ENCODE measurements around the gene FSIP1.
"Not testable (repeated sequence)": the region's sequence is repeated elsewhere in the genome, so short reads cannot be mapped to it uniquely, and the experiment has no call there.

FSIP1 gene

DNA sequence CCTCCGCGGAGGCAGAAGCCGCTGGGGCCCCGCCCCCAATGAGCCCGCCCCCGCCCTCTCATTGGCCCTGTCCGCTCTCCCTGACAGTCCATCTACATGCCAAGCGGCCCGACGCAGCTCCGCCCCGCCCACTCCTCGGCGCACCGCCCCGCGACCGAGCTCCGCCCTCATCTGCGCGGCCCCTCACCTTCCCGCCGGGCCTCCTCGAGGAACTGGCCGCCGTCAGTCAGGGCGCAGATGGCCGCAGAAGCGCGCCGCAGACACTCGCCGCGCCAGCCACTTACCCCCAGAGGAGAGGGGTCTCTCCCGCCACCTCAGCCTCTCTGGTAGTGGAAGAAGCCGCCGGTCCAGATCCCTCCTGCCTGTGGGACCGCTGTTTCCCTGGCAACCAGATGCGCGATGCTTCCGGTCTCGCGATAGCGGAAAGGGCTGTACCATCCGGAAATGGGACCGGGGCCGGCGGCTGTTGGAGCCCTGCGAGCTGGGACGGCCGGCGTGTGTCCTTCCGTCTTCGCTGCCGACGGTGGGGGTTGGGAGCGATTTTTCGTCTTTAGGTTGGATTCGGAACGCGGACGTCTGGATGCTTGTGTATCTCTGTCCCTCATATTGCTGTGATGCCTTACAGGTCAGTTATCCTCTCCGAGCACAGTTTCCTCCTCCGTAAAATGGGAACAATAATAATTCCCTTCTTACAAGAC, at the start of gene FSIP1:
Gene FSIP1, minus strand, starts transcription at position 401 of the 698 bp plus-strand sequence. CDS start 6,317 bp downstream, outside the sequence.
- DNase-seq (ENCODE audit: low read depth in 2 of 2): peak; percentile 94

GRCh38 chr15:39830166-39830565, 47.5 kb upstream of the FSIP1 start:
- no peak for DNase-seq (ENCODE audit: low read depth in 2 of 2)

DNA sequence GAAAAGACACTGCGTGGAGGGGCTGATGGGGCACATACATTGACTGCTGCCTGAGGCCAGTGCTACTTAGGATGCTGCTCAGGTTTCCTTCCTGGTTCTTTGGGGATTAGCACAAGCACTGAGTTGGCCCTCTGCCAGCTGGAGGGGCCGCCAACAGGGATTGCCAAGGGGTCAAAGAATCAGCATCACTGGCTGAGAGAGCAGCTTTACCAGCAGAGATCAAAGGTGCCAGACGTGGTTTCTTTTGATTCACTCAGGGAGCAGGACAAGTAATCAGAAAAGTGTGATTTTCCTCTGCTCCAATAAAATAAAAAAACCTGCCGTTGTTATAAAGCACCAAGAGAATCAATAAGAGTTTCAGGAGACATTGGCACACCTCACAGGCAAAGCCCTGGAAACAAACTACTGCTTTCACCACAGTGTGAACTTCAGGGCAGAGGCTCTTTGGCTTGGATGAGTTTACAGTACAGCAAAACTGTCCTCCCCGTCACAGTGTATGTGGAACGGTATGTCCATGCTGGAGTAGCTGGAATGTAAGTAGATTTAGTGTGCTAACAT, 45.8 kb upstream of the FSIP1 start:
- no peak for DNase-seq (ENCODE audit: low read depth in 2 of 2)

DNA sequence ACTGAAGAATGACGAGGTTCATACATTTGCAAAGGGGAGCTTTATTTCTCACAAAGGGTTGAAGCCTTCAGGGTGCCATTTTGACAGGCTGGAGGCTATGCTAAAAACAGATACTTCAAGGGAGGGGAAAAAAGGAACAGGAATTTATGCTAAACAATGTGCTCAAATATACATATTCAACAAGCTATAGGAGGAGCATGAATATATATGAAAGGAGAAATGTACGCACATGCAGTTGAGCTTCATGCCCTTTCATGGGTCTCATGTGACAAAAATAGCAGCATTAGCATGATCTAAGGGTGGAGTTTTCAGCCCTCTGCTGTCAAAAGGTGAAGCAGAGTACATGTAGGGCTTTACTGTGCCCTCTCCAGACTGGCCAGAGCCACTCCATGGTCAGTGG, 44.3 kb upstream of the FSIP1 start:
- no peak for DNase-seq (ENCODE audit: low read depth in 2 of 2)

GRCh38 chr15:39823634-39824033, 41.0 kb upstream of the FSIP1 start:
- DNase-seq (ENCODE audit: low read depth in 2 of 2): no peak

- DNase-seq (ENCODE audit: low read depth in 2 of 2): no peak
These were observed 37.5 kb upstream of the FSIP1 start for GRCh38 chr15:39820050-39820602.

DNA sequence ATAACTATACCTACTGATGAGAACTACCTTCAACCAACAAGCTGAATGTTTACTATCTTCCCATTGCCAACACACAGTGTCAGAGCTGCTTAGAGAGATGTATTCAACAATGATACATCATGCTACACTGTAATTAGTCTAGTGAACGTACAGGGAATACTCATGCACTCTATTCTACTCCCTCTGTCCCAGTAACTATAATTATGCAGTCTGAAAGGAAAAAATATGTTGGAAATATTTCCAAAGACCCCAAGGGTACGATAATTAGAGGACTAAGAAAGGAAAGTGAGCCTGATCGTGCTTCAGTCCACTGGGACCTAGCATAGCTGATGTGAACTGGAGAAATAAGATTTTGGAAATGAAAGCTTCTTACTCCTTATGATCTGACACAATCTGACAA, 36.9 kb upstream of the FSIP1 start:
- DNase-seq (ENCODE audit: low read depth in 2 of 2): no peak

DNA sequence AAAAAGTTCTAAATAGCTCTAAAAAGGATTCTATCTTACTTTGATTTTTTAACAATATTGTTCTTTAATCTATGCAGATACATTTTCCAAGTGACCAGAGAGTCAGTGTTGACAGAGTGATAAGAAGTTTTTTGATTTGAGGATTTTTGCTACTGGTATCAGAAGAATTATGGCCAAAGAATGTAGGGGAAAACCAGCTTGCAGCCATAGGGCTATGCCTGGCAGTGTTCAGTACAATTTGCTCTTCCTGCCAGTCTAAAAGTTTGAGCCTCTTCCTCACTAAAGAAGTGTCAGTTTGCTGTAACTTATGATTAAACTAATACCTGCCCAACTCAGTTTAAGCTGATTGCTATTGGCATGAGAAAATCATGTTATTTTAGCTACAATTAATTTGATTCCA, 35.3 kb upstream of the FSIP1 start:
- DNase-seq (ENCODE audit: low read depth in 2 of 2): no peak

DNA sequence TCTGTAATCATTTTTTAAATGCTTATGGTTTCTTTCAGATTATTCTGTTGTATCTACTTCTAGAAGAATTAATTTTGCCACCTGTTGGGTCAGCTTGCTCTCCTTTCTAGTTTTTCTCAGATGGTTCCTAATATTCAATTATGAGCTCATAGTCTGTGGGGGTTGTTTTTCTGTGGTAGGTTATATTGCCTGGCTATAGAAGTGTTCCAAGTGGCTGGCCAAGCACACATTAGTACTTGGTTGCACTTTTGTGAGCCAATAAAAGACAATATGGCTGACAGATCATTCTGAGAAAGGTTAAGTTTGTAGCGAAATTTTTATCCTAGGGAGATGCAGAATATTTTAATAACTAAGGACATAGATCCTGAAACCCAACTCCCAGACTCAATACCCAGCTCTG, 31.8 kb upstream of the FSIP1 start:
- DNase-seq (ENCODE audit: low read depth in 2 of 2): no peak

DNA sequence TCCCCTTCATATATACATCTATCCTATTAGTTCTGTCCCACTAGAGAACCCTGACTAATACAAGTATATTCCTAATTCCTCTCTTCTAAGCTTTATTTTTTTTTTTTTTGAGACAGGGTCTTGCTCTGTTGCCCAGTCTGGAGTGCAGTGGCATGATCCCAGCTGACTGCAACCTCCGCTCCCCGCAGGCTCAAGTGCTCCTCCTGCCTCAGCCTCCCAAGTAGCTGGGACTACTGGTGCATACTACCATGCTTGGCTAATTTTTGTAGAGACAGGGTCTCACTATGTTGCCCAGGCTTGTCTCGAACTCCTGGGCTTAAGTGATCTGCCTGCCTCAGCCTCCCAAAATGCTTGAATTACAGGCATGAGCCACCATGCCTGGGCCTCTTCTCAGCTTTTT, 30.0 kb upstream of the FSIP1 start:
- DNase-seq (ENCODE audit: low read depth in 2 of 2): not testable (repeated sequence)

- DNase-seq (ENCODE audit: low read depth in 2 of 2): no peak
These were observed 26.3 kb upstream of the FSIP1 start for GRCh38 chr15:39808909-39809308.

- DNase-seq (ENCODE audit: low read depth in 2 of 2): no peak
These were observed 25.1 kb upstream of the FSIP1 start for GRCh38 chr15:39807791-39808190.

GRCh38 chr15:39804026-39804425, 21.4 kb upstream of the FSIP1 start:
- DNase-seq (ENCODE audit: low read depth in 2 of 2): no peak

GRCh38 chr15:39803016-39803415, 20.4 kb upstream of the FSIP1 start:
- no peak for DNase-seq (ENCODE audit: low read depth in 2 of 2)

DNA sequence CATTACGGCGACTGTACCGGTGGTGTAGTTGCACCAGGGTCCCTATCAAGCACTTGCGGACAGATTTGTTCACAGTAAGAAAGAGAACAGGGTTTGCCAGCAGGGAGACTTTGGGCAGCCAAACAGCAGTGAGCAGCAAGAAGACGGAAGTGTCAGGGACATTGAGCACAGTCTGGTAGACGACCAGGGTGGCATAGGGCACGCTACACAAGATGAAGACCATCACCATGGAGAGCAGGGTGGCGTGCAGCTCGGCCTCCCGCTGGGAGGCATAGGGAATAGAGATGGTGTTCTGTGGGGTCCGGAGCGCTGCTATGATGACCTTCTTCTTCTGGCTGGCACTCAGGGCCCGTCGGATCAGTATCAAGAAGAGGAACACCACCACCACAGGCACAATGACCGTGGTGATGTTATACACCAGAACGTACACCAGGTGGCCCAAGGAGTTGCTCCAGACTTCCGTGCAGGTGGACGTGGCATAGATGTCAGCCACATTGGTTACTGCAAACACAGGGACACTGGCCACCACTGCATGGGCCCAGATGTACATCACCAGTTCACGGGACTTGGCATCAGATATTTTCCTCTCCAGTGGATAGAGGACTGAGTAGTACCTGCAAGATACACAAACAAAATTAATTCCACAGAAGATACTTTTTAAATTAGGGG, 19.1 kb upstream of the FSIP1 start:
- no peak for DNase-seq (ENCODE audit: low read depth in 2 of 2)

GRCh38 chr15:39799552-39800011, 16.9 kb upstream of the FSIP1 start:
- DNase-seq (ENCODE audit: low read depth in 2 of 2): no peak

- DNase-seq (ENCODE audit: low read depth in 2 of 2): no peak
These were observed 15.7 kb upstream of the FSIP1 start for GRCh38 chr15:39798382-39798781.

DNA sequence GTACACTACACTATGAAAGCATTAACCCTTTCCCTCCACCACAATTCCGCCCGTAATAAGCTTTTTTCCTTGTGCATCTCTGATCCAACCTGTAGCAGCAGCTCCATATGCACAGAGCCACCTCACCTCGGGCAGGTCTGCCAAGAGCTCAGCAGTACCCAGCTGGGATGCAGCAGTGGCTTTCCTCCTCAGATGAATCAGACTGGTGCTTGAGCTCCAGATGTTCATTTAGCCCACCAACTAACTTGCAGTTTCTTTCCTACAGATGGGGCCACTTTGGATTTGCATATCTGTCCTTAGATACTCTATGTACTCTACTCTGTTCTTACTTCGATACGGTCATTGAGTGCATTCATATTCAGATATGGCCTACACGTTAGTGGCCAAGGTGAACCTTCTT, 14.8 kb upstream of the FSIP1 start:
- no peak for DNase-seq (ENCODE audit: low read depth in 2 of 2)

GRCh38 chr15:39796601-39797000, 14.0 kb upstream of the FSIP1 start:
- no peak for DNase-seq (ENCODE audit: low read depth in 2 of 2)

DNA sequence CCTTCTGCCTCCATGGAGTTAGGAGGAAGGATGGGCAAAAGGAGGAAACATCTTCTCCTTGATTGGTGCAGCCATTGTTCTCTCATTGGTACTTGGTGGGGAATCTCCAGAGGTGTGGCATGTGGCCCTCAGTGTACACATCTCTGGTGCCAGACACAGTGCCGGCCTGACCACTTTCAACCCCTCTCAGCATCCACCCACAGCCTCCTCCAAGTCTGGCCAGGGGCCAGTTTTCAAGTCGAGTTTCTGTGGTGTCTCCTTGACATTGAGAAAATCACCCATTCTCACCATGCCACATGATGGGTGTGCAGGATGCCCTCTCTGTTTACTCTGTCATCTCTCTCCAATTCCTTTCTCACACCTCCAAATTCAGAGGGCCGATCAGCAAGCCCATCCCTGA, 12.8 kb upstream of the FSIP1 start:
- DNase-seq (ENCODE audit: low read depth in 2 of 2): no peak

DNA sequence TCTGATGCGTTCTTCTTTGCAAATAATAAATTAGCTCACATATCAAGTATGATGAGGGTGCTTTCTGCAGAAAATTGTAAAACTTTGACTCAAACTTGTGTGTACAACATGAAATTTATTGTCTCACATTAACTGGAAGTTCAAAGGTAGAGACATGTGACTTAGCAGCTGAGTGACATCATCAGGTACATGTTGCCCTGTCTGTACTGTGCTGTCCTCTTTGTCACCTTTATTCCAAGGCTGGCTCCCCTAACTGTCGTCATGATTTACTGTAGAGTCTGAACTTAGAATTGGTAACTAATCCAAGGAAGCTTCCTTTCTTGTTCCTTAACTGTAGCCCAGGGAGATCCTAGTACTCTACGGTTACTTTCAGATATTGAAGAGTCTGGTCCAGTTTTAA, 12.3 kb upstream of the FSIP1 start:
- no peak for DNase-seq (ENCODE audit: low read depth in 2 of 2)

GRCh38 chr15:39793923-39794322, 11.3 kb upstream of the FSIP1 start:
- no peak for DNase-seq (ENCODE audit: low read depth in 2 of 2)

DNA sequence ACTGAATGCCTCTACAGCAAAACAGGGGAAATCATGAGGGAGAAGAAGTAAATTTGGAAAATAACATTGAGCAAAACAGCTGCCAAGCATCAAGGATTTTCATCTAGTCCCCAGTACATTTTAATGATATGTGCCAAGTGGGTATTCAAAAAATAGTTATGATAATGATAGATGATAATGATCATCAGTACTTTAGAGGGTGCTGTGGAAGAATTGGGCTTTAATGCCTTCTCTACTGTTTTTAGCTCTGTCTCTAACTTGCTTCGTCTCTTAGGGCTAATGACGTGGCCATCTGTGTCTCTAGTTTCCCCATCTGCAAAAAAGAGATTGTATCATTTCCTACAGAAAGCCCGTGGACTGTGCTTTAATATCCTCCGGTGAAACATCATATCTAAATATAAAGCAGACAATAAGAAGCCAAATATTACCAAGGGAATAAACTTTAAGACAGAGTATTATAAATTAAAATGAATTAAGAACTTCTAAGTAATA, 10.2 kb upstream of the FSIP1 start:
- no peak for DNase-seq (ENCODE audit: low read depth in 2 of 2)
